ENCODE results near the gene SSRP1.

- TF ChIP-seq POLR2A (IDR thresholded peaks at IDR 0.05) (no peak), CTCF (IDR thresholded peaks at IDR 0.05) (no peak)
These were observed 22.2 kb upstream of the SSRP1 start for GRCh38 chr11:57357856-57358255.
